Trophoblast cell (in vitro differentiated cells and primary cell): ENCODE results near the gene GAK.

ENCODE experiments used
- DNase-seq, 2 donors: peaks; one replicate each; pipeline ENCODE4 v3.0.0-alpha.2; 2016
- H2AFZ ChIP-seq: 2 replicates; pipeline ENCODE4 v1.6.1; 2013; ENCODE audit warnings: low read length, moderate library complexity, mild to moderate bottlenecking; ENCODE audit not compliant: insufficient read depth, poor library complexity
- H2AK5ac ChIP-seq: 2 replicates; pipeline ENCODE4 v1.6.1; 2013; ENCODE audit warnings: mild to moderate bottlenecking, low read length
- H2BK120ac ChIP-seq: 2 replicates; pipeline ENCODE4 v1.6.1; 2013; ENCODE audit warnings: low read length, mild to moderate bottlenecking, moderate library complexity; ENCODE audit not compliant: insufficient read depth, poor library complexity
- H2BK12ac ChIP-seq: 2 replicates; pipeline ENCODE4 v1.6.1; 2013; ENCODE audit warnings: mild to moderate bottlenecking, low read length, moderate library complexity
- H2BK5ac ChIP-seq: 2 replicates; pipeline ENCODE4 v1.6.1; 2013; ENCODE audit warnings: low read length, low read depth, moderate library complexity, mild to moderate bottlenecking; ENCODE audit not compliant: poor library complexity
- H3K14ac ChIP-seq: 2 replicates; pipeline ENCODE4 v1.6.1; 2013; ENCODE audit warnings: mild to moderate bottlenecking, low read length
- H3K18ac ChIP-seq: 2 replicates; pipeline ENCODE4 v1.6.1; 2013; ENCODE audit warnings: mild to moderate bottlenecking, low read length
- H3K23ac ChIP-seq: 2 replicates; pipeline ENCODE4 v1.6.1; 2013; ENCODE audit warnings: low read length
- H3K27ac ChIP-seq: 2 replicates; pipeline ENCODE4 v1.5.1; 2013; ENCODE audit warnings: low read depth, mild to moderate bottlenecking, inconsistent platforms, low read length, moderate library complexity
- H3K27me3 ChIP-seq: 2 replicates; pipeline ENCODE4 v1.6.1; 2013; ENCODE audit warnings: inconsistent platforms, mild to moderate bottlenecking, low read length, moderate library complexity; ENCODE audit not compliant: insufficient read depth
- H3K36me3 ChIP-seq, 2 experiments: 1 replicate in 1 of 2; 2 replicates in 1 of 2; pipeline ENCODE4 v1.6.1; 2013; ENCODE audit warnings: low read length in 2 of 2, mild to moderate bottlenecking in 2 of 2, moderate library complexity in 1 of 2; ENCODE audit not compliant: insufficient read depth in 2 of 2, control insufficient read depth in 1 of 2
- H3K4ac ChIP-seq: 2 replicates; pipeline ENCODE4 v1.6.1; 2013; ENCODE audit warnings: low read depth, mild to moderate bottlenecking, low read length, moderate library complexity
- H3K4me1 ChIP-seq, 2 experiments: 1 replicate in 1 of 2; 2 replicates in 1 of 2; pipeline ENCODE4 v1.6.1; 2013; ENCODE audit warnings: low read length in 2 of 2, mild to moderate bottlenecking in 2 of 2, moderate library complexity in 1 of 2; ENCODE audit not compliant: insufficient read depth in 2 of 2, control insufficient read depth in 1 of 2
- H3K4me2 ChIP-seq: 2 replicates; pipeline ENCODE4 v1.6.1; 2013; ENCODE audit warnings: inconsistent platforms, mild to moderate bottlenecking, low read length, moderate library complexity
- H3K4me3 ChIP-seq: 2 replicates; pipeline ENCODE4 v1.5.1; 2013; ENCODE audit warnings: mild to moderate bottlenecking, low read depth, low read length, inconsistent platforms
- H3K79me1 ChIP-seq: one replicate; pipeline ENCODE4 v1.6.1; 2013; ENCODE audit warnings: low read length
- H3K79me2 ChIP-seq: 2 replicates; pipeline ENCODE4 v1.6.1; 2013; ENCODE audit warnings: low read length, mild to moderate bottlenecking; ENCODE audit not compliant: control insufficient read depth, insufficient read depth, poor library complexity
- H3K9ac ChIP-seq: 2 replicates; pipeline ENCODE4 v1.6.1; 2013; ENCODE audit warnings: mild to moderate bottlenecking, low read length
- H3K9me3 ChIP-seq: 2 replicates; pipeline ENCODE4 v1.6.1; 2013; ENCODE audit warnings: low read depth, mild to moderate bottlenecking, control low read depth, inconsistent platforms, low read length; ENCODE audit not compliant: insufficient read depth
- H4K12ac ChIP-seq: 2 replicates; pipeline ENCODE4 v1.6.1; 2013; ENCODE audit warnings: low read depth, mild to moderate bottlenecking, low read length, moderate library complexity
- H4K8ac ChIP-seq: 2 replicates; pipeline ENCODE4 v1.6.1; 2013; ENCODE audit warnings: low read depth, mild to moderate bottlenecking, low read length, moderate library complexity
- H4K91ac ChIP-seq: one replicate; pipeline ENCODE4 v1.6.1; 2013; ENCODE audit warnings: low read depth, mild to moderate bottlenecking, low read length, moderate library complexity
- WGBS: extraction: QIAGEN DNeasy Blood & Tissue Kit; methylation state at CpG from one replicate; pipeline ENCODE4 v1.1.7; 2013; ENCODE audit warnings: missing lambda C conversion rate; ENCODE audit not compliant: insufficient read length, insufficient coverage; ENCODE audit errors: extremely low coverage; 5-methylcytosine and 5-hydroxymethylcytosine counted together

Gene GAK

GRCh38 chr4:876780-877179 lies 55.3 kb downstream of the GAK start:
- H4K91ac ChIP-seq: no peak overlapping the region
- no peak overlapping the region for H3K4me3 ChIP-seq
- no peak overlapping the region for H4K12ac ChIP-seq
- H3K9ac ChIP-seq: no peak overlapping the region
- H3K79me2 ChIP-seq: no peaks in the 10 kb centered on the region
- no peak overlapping the region for H4K8ac ChIP-seq
- no CpG with 5 or more reads among the region's 24 CpGs for WGBS
- H3K4me2 ChIP-seq: no peak overlapping the region
- no peak overlapping the region for H2BK120ac ChIP-seq
- H2BK12ac ChIP-seq: no peak overlapping the region
- no peak overlapping the region for H3K14ac ChIP-seq
- H3K27ac ChIP-seq: no peak overlapping the region
- H2AFZ ChIP-seq: no peak overlapping the region
- no peaks in the 10 kb centered on the region for H3K27me3 ChIP-seq
- H3K9me3 ChIP-seq: peaks cover 2% of the 10 kb centered on the region
- H3K23ac ChIP-seq: no peak overlapping the region
- no peak overlapping the region for H3K18ac ChIP-seq
- H2BK5ac ChIP-seq: no peak overlapping the region
- no peaks in the 10 kb centered on the region for H3K79me1 ChIP-seq
- H3K36me3 ChIP-seq: peaks cover 69 to 77% of the 10 kb centered on the region in 2 experiments
- peak in 1 of 2 donors; percentile 4 for DNase-seq
- no peaks in the 10 kb centered on the region for H3K4me1 ChIP-seq
- H2AK5ac ChIP-seq: no peak overlapping the region
- no peak overlapping the region for H3K4ac ChIP-seq

- H2BK120ac ChIP-seq: no peak overlapping the region
- no peak overlapping the region for H3K27ac ChIP-seq
- H2AK5ac ChIP-seq: no peak overlapping the region
- peaks cover 67 to 76% of the 10 kb centered on the region in 2 experiments for H3K36me3 ChIP-seq
- H3K23ac ChIP-seq: no peak overlapping the region
- WGBS: no CpG with 5 or more reads among the region's 26 CpGs
- H4K91ac ChIP-seq: no peak overlapping the region
- no peak overlapping the region for H2BK12ac ChIP-seq
- H3K18ac ChIP-seq: no peak overlapping the region
- H3K4me3 ChIP-seq: peak overlapping the region; percentile 8
- no peak overlapping the region for H3K9ac ChIP-seq
- H3K79me2 ChIP-seq: no peaks in the 10 kb centered on the region
- H3K14ac ChIP-seq: no peak overlapping the region
- no peak overlapping the region for H4K12ac ChIP-seq
- no peak overlapping the region for H3K4ac ChIP-seq
- H3K4me2 ChIP-seq: no peak overlapping the region
- H3K79me1 ChIP-seq: no peaks in the 10 kb centered on the region
- peaks cover 2% of the 10 kb centered on the region for H3K9me3 ChIP-seq
- no peak for DNase-seq
- H3K27me3 ChIP-seq: no peaks in the 10 kb centered on the region
- H4K8ac ChIP-seq: no peak overlapping the region
- H3K4me1 ChIP-seq: no peaks in the 10 kb centered on the region
- H2AFZ ChIP-seq: no peak overlapping the region
- H2BK5ac ChIP-seq: no peak overlapping the region
Measured at GRCh38 chr4:875818-876423, 56.2 kb downstream of the GAK start.

- no peak overlapping the region for H2BK5ac ChIP-seq
- H3K36me3 ChIP-seq: peaks cover 67 to 76% of the 10 kb centered on the region in 2 experiments
- H4K12ac ChIP-seq: no peak overlapping the region
- no peak overlapping the region for H2BK12ac ChIP-seq
- WGBS: no CpG with 5 or more reads among the region's 17 CpGs
- H2AK5ac ChIP-seq: no peak overlapping the region
- no peak for DNase-seq
- H3K9me3 ChIP-seq: peaks cover 4% of the 10 kb centered on the region
- no peaks in the 10 kb centered on the region for H3K79me2 ChIP-seq
- no peak overlapping the region for H3K14ac ChIP-seq
- no peak overlapping the region for H3K18ac ChIP-seq
- no peak overlapping the region for H3K23ac ChIP-seq
- H3K27me3 ChIP-seq: no peaks in the 10 kb centered on the region
- H3K4ac ChIP-seq: no peak overlapping the region
- no peak overlapping the region for H3K9ac ChIP-seq
- H4K8ac ChIP-seq: no peak overlapping the region
- H3K4me2 ChIP-seq: no peak overlapping the region
- H2AFZ ChIP-seq: no peak overlapping the region
- H4K91ac ChIP-seq: no peak overlapping the region
- no peak overlapping the region for H2BK120ac ChIP-seq
- no peak overlapping the region for H3K27ac ChIP-seq
- H3K4me3 ChIP-seq: no peak overlapping the region
- H3K79me1 ChIP-seq: no peaks in the 10 kb centered on the region
- H3K4me1 ChIP-seq: no peaks in the 10 kb centered on the region
Measured at GRCh38 chr4:874971-875817, 56.9 kb downstream of the GAK start.

DNA sequence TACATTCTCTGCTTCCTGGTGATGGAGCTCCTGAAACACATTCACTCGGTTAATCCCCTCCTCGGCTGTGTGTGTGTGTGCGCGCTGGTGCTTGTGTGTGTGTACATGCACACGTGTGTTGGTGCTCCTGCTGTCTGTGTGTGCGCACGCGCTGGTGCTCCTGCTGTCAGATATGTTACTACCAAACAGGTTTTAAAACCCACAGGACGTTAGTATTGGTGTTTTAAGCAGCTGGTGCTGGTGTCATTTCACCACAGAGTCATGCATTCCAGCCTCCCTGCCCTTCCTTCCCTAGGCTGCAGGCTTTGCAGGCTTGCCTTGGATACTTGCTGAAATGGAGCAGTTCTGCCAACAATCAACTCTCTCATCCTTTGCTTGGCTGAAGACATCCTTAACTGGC lies 58.1 kb downstream of the GAK start:
- Histone ChIP-seq H2BK120ac (no peak overlapping the region), H3K36me3 (peaks cover 66 to 76% of the 10 kb centered on the region in 2 experiments), H3K9ac (no peak overlapping the region), H3K27ac (no peak overlapping the region), H3K23ac (no peak overlapping the region), H4K12ac (no peak overlapping the region), H2AFZ (no peak overlapping the region), H3K4me2 (no peak overlapping the region), H3K79me2 (no peaks in the 10 kb centered on the region), H4K8ac (no peak overlapping the region), H2BK5ac (no peak overlapping the region), H3K4me1 (no peaks in the 10 kb centered on the region), H2AK5ac (no peak overlapping the region), H3K4me3 (no peak overlapping the region), H3K27me3 (no peaks in the 10 kb centered on the region), H4K91ac (no peak overlapping the region), H3K4ac (no peak overlapping the region), H3K18ac (no peak overlapping the region), H2BK12ac (no peak overlapping the region), H3K9me3 (peaks cover 13% of the 10 kb centered on the region), H3K79me1 (no peaks in the 10 kb centered on the region), H3K14ac (no peak overlapping the region)
- WGBS: no CpG with 5 or more reads among the region's 9 CpGs
- peak in 1 of 2 donors; percentile 22 for DNase-seq
